Mucosa of rectum (tissue), 2 donors: ENCODE results near the gene OR12D1.
"Not testable (repeated sequence)": the region's sequence is repeated elsewhere in the genome, so short reads cannot be mapped to it uniquely, and the experiment has no call there.

Source experiments
- H3K27ac ChIP-seq, 2 donors: one replicate each; pipeline ENCODE4 v1.7.0; 2013; ENCODE audit warnings: inconsistent platforms in 2 of 2, low read depth in 2 of 2, low read length in 2 of 2
- H3K27me3 ChIP-seq, 2 donors: one replicate each; pipeline ENCODE4 v1.7.0; 2013; ENCODE audit warnings: low read length in 2 of 2; ENCODE audit not compliant: control insufficient read depth in 2 of 2, insufficient read depth in 2 of 2
- H3K36me3 ChIP-seq, 2 donors: one replicate each; pipeline ENCODE4 v1.7.0; 2013; ENCODE audit warnings: low read length in 2 of 2; ENCODE audit not compliant: control insufficient read depth in 2 of 2, insufficient read depth in 2 of 2
- H3K4me1 ChIP-seq, 2 donors: one replicate each; pipeline ENCODE4 v1.7.0; 2013; ENCODE audit warnings: low read length in 2 of 2, mild to moderate bottlenecking in 1 of 2; ENCODE audit not compliant: control insufficient read depth in 2 of 2, insufficient read depth in 2 of 2
- H3K4me3 ChIP-seq, 2 donors: one replicate each; pipeline ENCODE4 v1.7.0; 2013; ENCODE audit warnings: low read length in 2 of 2
- H3K9ac ChIP-seq, 2 donors: one replicate each; pipeline ENCODE4 v1.7.0; 2013; ENCODE audit warnings: low read length in 2 of 2, low read depth in 1 of 2, mild to moderate bottlenecking in 1 of 2
- H3K9me3 ChIP-seq, 2 donors: one replicate each; pipeline ENCODE4 v1.7.0; 2013; ENCODE audit warnings: low read length in 2 of 2; ENCODE audit not compliant: control insufficient read depth in 2 of 2
- donor health status: healthy.
- donor health status: Normal muscosa, but diverticular disease.

The OR12D1 gene

GRCh38 chr6:29425075-29425474 is 10.3 kb downstream of the OR12D1 start:
- Histone ChIP-seq H3K27me3 (no peaks in the 10 kb centered on the region), H3K9me3 (no peaks in the 10 kb centered on the region), H3K27ac (no peak overlapping the region), H3K36me3 (no peaks in the 10 kb centered on the region), H3K4me1 (no peaks in the 10 kb centered on the region), H3K4me3 (no peak overlapping the region), H3K9ac (no peak overlapping the region)

- H3K27ac ChIP-seq = no peak overlapping the region
- H3K36me3 ChIP-seq = no peaks in the 10 kb centered on the region
- no peaks in the 10 kb centered on the region for H3K9me3 ChIP-seq
- H3K4me1 ChIP-seq = no peaks in the 10 kb centered on the region
- no peak overlapping the region for H3K4me3 ChIP-seq
- H3K9ac ChIP-seq = no peak overlapping the region
- H3K27me3 ChIP-seq = no peaks in the 10 kb centered on the region
Observed at GRCh38 chr6:29426654-29427053, 11.9 kb downstream of the OR12D1 start.

DNA sequence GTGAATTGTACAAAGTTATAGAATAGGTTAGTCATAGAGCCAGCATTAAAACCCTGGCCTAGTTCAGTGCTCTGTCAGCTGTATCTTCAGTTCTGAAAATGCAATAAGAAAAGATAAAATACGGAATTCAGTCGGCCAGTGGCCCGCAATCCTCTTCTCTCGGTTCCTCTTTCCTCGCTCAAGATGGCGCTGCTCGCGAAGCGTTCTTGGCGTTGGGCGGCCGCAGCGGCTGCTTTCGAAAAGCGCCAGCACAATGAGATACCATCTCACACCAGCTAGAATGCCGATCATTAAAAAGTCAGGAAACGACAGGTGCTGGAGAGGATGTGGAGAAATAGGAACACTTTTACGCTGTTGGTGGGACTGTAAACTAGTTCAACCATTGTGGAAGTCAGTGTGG is 22.0 kb downstream of the OR12D1 start:
- not testable (repeated sequence) for H3K9ac ChIP-seq

GRCh38 chr6:29439006-29439405 is 24.3 kb downstream of the OR12D1 start, which contains the start of gene OR10C1:
OR10C1 (plus strand) TSS chr6:29439306; CDS start chr6:29440016, 710 bp downstream.
- Histone ChIP-seq H3K4me3 (no peak within 1 kb of the TSS), H3K36me3 (no peaks in the 10 kb centered on the region), H3K9ac (no peak within 1 kb of the TSS), H3K27me3 (no peaks in the 10 kb centered on the region), H3K27ac (no peak within 1 kb of the TSS), H3K9me3 (no peaks in the 10 kb centered on the region), H3K4me1 (no peaks in the 10 kb centered on the region)

More for the DNA sequence above, 22.0 kb downstream of the OR12D1 start:
- not testable (repeated sequence) for H3K4me3 ChIP-seq, H3K36me3 ChIP-seq, H3K9me3 ChIP-seq, H3K27me3 ChIP-seq, H3K4me1 ChIP-seq, H3K27ac ChIP-seq

GRCh38 chr6:29442719-29443118 is 28.0 kb downstream of the OR12D1 start:
- Histone ChIP-seq H3K27ac (no peak overlapping the region), H3K9ac (no peak overlapping the region), H3K4me3 (no peak overlapping the region), H3K4me1 (no peaks in the 10 kb centered on the region), H3K27me3 (no peaks in the 10 kb centered on the region), H3K36me3 (no peaks in the 10 kb centered on the region), H3K9me3 (no peaks in the 10 kb centered on the region)

- H3K4me3 ChIP-seq, H3K27me3 ChIP-seq, H3K9ac ChIP-seq: not testable (repeated sequence)
Observed at GRCh38 chr6:29444031-29444430, 29.3 kb downstream of the OR12D1 start.

DNA sequence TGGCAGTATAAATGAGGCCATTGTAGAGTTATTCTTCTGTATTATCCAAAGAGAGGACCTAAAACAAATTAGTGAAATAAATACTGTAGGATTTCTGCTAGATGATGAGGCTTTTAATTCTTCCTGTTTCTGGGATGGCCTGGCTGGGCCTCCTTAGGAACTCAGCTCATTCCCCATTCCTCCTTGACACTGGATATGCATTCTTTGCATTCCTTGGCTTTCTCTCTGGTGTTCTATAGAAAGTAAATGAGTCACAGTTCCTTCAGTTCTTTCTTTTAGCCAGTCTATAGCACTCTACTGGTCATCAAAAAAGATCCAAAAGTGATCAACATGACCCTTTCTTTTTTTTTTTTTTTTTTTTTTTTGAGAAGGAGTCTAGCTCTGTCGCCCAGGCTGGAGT is 32.9 kb downstream of the OR12D1 start:
- H3K27ac ChIP-seq = no peak overlapping the region
- no peaks in the 10 kb centered on the region for H3K9me3 ChIP-seq
- H3K4me3 ChIP-seq = no peak overlapping the region

More at GRCh38 chr6:29444031-29444430, 29.3 kb downstream of the OR12D1 start:
- H3K4me1 ChIP-seq, H3K9me3 ChIP-seq, H3K27ac ChIP-seq, H3K36me3 ChIP-seq: not testable (repeated sequence)

GRCh38 chr6:29451471-29452193 is 36.9 kb downstream of the OR12D1 start:
- Histone ChIP-seq H3K9ac (no peak overlapping the region), H3K27me3 (no peaks in the 10 kb centered on the region), H3K36me3 (no peaks in the 10 kb centered on the region), H3K4me3 (no peak overlapping the region), H3K9me3 (no peaks in the 10 kb centered on the region), H3K27ac (no peak overlapping the region), H3K4me1 (no peaks in the 10 kb centered on the region)

More for the DNA sequence above, 32.9 kb downstream of the OR12D1 start:
- Histone ChIP-seq H3K36me3 (no peaks in the 10 kb centered on the region), H3K4me1 (no peaks in the 10 kb centered on the region), H3K9ac (no peak overlapping the region), H3K27me3 (no peaks in the 10 kb centered on the region)

DNA sequence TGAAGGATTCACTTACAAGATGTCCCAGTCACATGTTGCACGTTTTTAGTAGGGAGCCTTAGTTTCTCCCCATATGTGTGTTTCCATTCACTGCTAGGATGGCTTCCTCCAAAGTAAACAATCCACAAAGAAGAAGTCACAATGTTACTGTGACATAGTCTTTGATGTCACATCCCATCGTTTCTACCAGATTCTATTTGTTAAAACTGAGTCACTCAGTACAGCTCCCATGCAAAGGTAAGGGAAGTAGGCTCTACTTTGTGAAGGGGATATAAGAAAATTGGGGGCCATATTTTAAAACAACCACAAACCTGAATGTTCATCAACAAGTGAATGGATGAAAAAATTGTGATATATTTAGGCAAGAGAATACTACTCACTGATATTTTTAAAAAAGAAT is 42.2 kb downstream of the OR12D1 start, which contains the start of the genes OR11A1 and OR2H1:
OR11A1 (minus strand) TSS at position 101 of the 400 bp plus-strand sequence. CDS start 29,430 bp downstream, outside the sequence.
OR2H1 (plus strand) TSS at position 185 of the 400 bp plus-strand sequence. CDS start 4,615 bp downstream, outside the sequence.
- Histone ChIP-seq H3K27me3 (no peaks in the 10 kb centered on the region), H3K4me3 (no peak within 1 kb of the TSS)

DNA sequence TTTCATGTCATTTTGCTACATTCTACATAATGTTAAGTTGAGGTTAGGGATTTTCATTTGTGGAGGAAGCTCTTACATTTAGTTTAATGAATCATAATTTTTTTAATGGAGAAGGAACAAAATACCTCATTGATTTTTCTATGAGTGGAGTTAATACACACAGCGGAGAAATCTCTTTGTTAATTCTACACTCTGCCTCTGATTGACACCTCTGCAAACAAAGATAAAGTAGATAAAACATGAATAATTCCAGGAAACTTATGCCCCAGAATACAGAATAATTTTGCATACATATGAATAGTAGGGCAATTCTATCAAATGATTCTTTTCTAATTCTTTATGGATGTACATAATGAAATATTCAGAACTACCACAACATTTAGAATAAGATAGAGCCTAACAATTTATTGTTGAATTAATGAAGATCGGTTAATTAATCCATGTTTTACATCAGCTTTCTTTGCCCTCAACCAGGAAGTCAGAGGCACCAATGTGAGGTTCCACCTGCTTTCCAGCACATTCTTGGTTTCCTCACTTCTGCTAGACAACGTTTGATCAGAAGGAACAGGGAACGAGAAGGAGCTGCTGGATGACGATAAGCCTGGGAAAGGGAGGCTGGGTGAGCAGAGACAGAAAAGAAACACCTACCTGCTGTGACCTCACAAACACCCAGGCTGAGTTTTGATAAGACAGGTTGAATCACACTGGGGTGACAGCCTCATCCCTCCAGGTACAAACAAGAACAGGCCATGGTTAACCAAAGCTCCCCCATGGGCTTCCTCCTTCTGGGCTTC is 46.5 kb downstream of the OR12D1 start:
- no peak overlapping the region for H3K27ac ChIP-seq
- H3K9ac ChIP-seq = no peak overlapping the region
- no peaks in the 10 kb centered on the region for H3K27me3 ChIP-seq
- H3K9me3 ChIP-seq = no peaks in the 10 kb centered on the region
- no peaks in the 10 kb centered on the region for H3K36me3 ChIP-seq
- H3K4me1 ChIP-seq = no peaks in the 10 kb centered on the region
- H3K4me3 ChIP-seq = no peak overlapping the region

More for the DNA sequence above, 42.2 kb downstream of the OR12D1 start, which contains the start of the genes OR11A1 and OR2H1:
- H3K4me1 ChIP-seq = no peaks in the 10 kb centered on the region
- no peak within 1 kb of the TSS for H3K27ac ChIP-seq
- H3K9me3 ChIP-seq = no peaks in the 10 kb centered on the region
- no peak within 1 kb of the TSS for H3K9ac ChIP-seq
- H3K36me3 ChIP-seq = no peaks in the 10 kb centered on the region
